Measurements from ENCODE around the gene CLEC16A. TPM values are rescaled to one million over a fixed set of nuclear protein-coding genes. Genes with fewer than 3 reads are reported as not detected.
A peak's percentile ranks its signal among the peaks of the same experiment; 100 is the strongest.

The CLEC16A gene
- total RNA-seq, 1 donor from 2014 or later = 57.6 TPM

DNA sequence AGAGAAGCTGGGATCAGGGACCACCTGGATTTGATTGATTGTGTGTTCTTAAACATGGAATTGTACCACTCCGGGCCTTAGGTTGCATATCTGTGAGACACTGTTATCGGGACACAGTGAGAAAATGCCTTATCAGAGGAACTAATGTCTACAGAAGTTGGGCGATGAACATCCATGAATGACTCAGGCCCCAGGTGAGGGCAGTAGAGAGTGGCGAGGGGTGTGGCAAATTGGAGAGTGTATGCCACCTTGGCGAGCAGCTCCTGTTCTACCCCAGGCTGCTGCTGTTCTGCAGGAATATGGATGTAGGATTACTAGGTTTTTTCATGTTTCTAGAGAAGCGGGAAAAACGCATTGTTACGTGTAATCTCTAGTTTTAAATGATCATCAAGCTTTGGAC lies 38.8 kb downstream of the CLEC16A start:
- POLR2A ChIA-PET = interaction anchor here (0.6 to 4.2 kb wide), 19 partner anchors 18 to 664 kb away, joined by 3 to 67 read pairs (median 6); partner anchors contain the start of gene SOCS1
- Mint-ChIP-seq H3K4me1 (peaks cover 61% of the 10 kb centered on the region), H3K36me3 (ENCODE audit: low read depth) (peaks cover 66% of the 10 kb centered on the region), H3K27me3 (no peaks in the 10 kb centered on the region), H3K4me3 (peak overlapping the region; percentile 69), H3K9me3 (no peaks in the 10 kb centered on the region), H3K27ac (peak overlapping the region; percentile 84)
- TF ChIP-seq, protein P1, sequence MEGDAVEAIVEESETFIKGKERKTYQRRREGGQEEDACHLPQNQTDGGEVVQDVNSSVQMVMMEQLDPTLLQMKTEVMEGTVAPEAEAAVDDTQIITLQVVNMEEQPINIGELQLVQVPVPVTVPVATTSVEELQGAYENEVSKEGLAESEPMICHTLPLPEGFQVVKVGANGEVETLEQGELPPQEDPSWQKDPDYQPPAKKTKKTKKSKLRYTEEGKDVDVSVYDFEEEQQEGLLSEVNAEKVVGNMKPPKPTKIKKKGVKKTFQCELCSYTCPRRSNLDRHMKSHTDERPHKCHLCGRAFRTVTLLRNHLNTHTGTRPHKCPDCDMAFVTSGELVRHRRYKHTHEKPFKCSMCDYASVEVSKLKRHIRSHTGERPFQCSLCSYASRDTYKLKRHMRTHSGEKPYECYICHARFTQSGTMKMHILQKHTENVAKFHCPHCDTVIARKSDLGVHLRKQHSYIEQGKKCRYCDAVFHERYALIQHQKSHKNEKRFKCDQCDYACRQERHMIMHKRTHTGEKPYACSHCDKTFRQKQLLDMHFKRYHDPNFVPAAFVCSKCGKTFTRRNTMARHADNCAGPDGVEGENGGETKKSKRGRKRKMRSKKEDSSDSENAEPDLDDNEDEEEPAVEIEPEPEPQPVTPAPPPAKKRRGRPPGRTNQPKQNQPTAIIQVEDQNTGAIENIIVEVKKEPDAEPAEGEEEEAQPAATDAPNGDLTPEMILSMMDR (IDR thresholded peaks at IDR 0.05) = no peak
- CTCF ChIA-PET = interaction anchor here (0.5 to 3.3 kb wide), 12 partner anchors 12 to 864 kb away, joined by 3 to 25 read pairs (median 4); partner anchors contain the start of gene SOCS1
- peak; percentile 26 for ATAC-seq (ENCODE audit: low read depth)
- intact Hi-C loops (cut with micrococcal nuclease) = loop anchor here (2.0 kb wide), 1 partner anchor 96 kb away; no protein-coding TSS in a partner anchor
- DNase-seq = no peak

- ChIA-PET CTCF (interaction anchor here (1.9 to 3.3 kb wide), 2 partner anchors 13 to 20 kb away, joined by 6 to 25 read pairs; no protein-coding TSS in a partner anchor), POLR2A (interaction anchor here (1.0 to 4.2 kb wide), 5 partner anchors 20 to 370 kb away, joined by 4 to 67 read pairs (median 15); partner anchors contain the start of gene SOCS1)
- Mint-ChIP-seq H3K4me1 (peaks cover 72% of the 10 kb centered on the region), H3K27ac (no peak overlapping the region), H3K36me3 (ENCODE audit: low read depth) (peaks cover 65% of the 10 kb centered on the region), H3K9me3 (no peaks in the 10 kb centered on the region), H3K27me3 (no peaks in the 10 kb centered on the region), H3K4me3 (no peak overlapping the region)
- TF ChIP-seq, protein P1 (IDR thresholded peaks at IDR 0.05) = no peak
- intact Hi-C loops (cut with micrococcal nuclease) = no loop called here
- ATAC-seq (ENCODE audit: low read depth) = no peak
- no peak for DNase-seq
Measured at GRCh38 chr16:10984509-10984908, 40.1 kb downstream of the CLEC16A start.

- DNase-seq (no peak), ATAC-seq (ENCODE audit: low read depth) (no peak)
- TF ChIP-seq, protein P1 (IDR thresholded peaks at IDR 0.05) = no peak
- ChIA-PET POLR2A (no interaction called here), CTCF (no interaction called here)
- peak overlapping the region; percentile 47 for H3K27ac Mint-ChIP-seq
- peaks cover 80% of the 10 kb centered on the region for H3K36me3 Mint-ChIP-seq (ENCODE audit: low read depth)
- H3K4me1 Mint-ChIP-seq = peaks cover 62% of the 10 kb centered on the region
- no peaks in the 10 kb centered on the region for H3K9me3 Mint-ChIP-seq
- no peak overlapping the region for H3K4me3 Mint-ChIP-seq
- no peaks in the 10 kb centered on the region for H3K27me3 Mint-ChIP-seq
- intact Hi-C loops (cut with micrococcal nuclease) = no loop called here
Measured at GRCh38 chr16:10987361-10988163, 43.2 kb downstream of the CLEC16A start.

DNA sequence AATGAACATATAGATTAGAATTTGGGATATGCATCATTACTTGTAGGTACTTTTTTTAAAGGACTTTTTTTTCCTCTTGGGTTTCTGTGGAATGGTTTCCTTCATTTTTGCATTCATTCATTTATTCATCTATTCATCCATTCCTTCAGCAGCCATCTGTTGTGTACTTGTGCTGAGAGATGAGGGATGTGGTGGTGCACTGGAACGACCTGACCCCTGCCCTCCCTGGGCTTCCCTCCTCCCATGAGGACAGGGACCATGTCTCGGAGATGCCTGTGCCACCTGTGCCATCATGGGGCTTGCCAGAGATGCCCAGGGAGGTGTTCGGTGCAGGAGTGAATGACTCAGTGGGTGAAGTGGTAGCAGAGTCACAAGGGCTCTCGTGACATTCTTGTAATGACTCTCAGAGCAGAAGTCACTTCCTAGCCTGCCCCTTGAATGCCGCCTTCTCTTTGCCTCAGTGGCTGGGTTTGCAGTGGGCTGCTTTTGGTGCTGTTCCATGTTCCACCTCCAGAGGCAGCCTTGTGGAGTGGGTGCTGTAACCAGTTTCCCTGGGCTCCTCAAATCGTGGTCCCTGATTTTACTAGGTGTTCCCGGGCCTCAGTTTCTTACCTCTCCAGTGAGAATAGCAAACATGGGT lies 43.9 kb downstream of the CLEC16A start:
- peaks cover 82% of the 10 kb centered on the region for H3K36me3 Mint-ChIP-seq (ENCODE audit: low read depth)
- intact Hi-C loops (cut with micrococcal nuclease) = no loop called here
- ATAC-seq (ENCODE audit: low read depth) (peak; percentile 88), DNase-seq (no peak)
- peaks cover 55% of the 10 kb centered on the region for H3K4me1 Mint-ChIP-seq
- ChIA-PET CTCF (no interaction called here), POLR2A (interaction anchor here (1.1 kb wide), 1 partner anchor 88 kb away, joined by 4 read pairs; no protein-coding TSS in a partner anchor)
- peak overlapping the region; percentile 78 for H3K27ac Mint-ChIP-seq
- H3K27me3 Mint-ChIP-seq = no peaks in the 10 kb centered on the region
- H3K9me3 Mint-ChIP-seq = no peaks in the 10 kb centered on the region
- H3K4me3 Mint-ChIP-seq = peak overlapping the region; percentile 46
- TF ChIP-seq, protein P1 (IDR thresholded peaks at IDR 0.05) = no peak

GRCh38 chr16:10988879-10989278 lies 44.5 kb downstream of the CLEC16A start:
- peaks cover 51% of the 10 kb centered on the region for H3K4me1 Mint-ChIP-seq
- ChIA-PET POLR2A (interaction anchor here (1.1 kb wide), 1 partner anchor 87 kb away, joined by 4 read pairs; no protein-coding TSS in a partner anchor), CTCF (interaction anchor here (0.7 kb wide), 1 partner anchor 116 kb away, joined by 3 read pairs; no protein-coding TSS in a partner anchor)
- no peak for DNase-seq
- H3K9me3 Mint-ChIP-seq = no peaks in the 10 kb centered on the region
- H3K27ac Mint-ChIP-seq = no peak overlapping the region
- H3K27me3 Mint-ChIP-seq = no peaks in the 10 kb centered on the region
- no peak for ATAC-seq (ENCODE audit: low read depth)
- no peak overlapping the region for H3K4me3 Mint-ChIP-seq
- peaks cover 84% of the 10 kb centered on the region for H3K36me3 Mint-ChIP-seq (ENCODE audit: low read depth)
- intact Hi-C loops (cut with micrococcal nuclease) = no loop called here
- TF ChIP-seq, protein P1 (IDR thresholded peaks at IDR 0.05) = no peak
